Activated T-cell treated with anti-CD3 and anti-CD28 coated beads, Interleukin-2, amount 50 U/mL, for 1 hour (primary cell): ENCODE data around the gene PNMA6A.
"Not testable (repeated sequence)": the region's sequence is repeated elsewhere in the genome, so short reads cannot be mapped to it uniquely, and the experiment has no call there.

Experiments used
- DNase-seq: peaks from one replicate; pipeline ENCODE4 v3.0.0-alpha.2; 2020

The PNMA6A gene

GRCh38 chrX:153077437-153078135 is 5.3 kb downstream of the PNMA6A start:
- DNase-seq: not testable (repeated sequence)

DNA sequence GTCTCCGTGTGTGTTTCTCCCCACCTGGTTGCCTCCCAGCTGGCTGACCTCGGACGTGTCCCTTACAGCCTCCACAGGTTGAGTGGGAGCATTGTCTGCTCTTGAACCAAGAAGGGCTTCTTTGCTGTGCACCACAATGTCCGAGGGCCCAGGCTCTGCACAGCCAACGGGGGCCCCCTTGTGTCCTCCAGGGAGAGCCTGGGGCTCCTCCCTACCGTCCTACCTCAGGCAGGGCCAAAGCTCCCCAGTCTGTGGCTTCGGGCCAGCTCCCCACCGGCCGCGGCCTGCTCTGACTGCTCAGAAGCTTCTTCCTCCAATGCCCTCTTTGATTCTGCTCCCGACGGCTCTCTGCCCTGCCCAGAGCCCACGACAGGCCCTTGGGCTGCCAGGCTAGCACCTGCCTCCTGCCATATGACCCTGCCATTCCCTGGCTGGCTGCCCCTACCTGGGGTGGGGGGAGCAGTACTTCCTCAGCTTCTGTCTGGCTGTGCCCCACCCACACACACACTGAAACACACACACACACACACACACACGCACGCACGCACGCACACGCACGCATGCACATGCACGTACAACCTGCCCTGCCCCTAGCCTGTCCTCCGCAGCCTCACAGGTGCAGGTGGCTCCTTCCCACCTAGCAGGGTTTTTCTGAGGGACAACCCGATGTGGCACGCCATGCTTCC is 11.1 kb downstream of the PNMA6A start:
- DNase-seq: not testable (repeated sequence)

DNA sequence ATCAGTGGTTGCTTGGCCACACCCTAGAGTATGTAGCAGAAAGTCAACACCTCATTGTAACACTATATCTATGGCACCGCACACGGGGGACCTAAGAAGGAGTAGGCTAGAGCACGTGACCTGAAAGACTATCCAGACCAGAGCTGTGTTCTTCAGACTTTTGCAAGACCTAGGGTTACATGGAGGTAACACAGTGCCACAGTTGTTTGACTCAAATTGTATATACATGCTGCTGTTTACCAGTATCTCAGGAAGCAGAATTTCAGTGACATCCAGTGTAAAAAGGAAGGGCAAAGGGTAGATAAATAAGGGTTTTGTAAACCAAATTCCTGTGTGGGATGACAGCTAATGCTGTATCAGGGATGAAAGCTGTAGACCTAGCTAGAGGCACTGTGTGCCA is 30.2 kb downstream of the PNMA6A start:
- no peak for DNase-seq

- not testable (repeated sequence) for DNase-seq
Observed at GRCh38 chrX:153104959-153105358, 32.7 kb downstream of the PNMA6A start.

DNA sequence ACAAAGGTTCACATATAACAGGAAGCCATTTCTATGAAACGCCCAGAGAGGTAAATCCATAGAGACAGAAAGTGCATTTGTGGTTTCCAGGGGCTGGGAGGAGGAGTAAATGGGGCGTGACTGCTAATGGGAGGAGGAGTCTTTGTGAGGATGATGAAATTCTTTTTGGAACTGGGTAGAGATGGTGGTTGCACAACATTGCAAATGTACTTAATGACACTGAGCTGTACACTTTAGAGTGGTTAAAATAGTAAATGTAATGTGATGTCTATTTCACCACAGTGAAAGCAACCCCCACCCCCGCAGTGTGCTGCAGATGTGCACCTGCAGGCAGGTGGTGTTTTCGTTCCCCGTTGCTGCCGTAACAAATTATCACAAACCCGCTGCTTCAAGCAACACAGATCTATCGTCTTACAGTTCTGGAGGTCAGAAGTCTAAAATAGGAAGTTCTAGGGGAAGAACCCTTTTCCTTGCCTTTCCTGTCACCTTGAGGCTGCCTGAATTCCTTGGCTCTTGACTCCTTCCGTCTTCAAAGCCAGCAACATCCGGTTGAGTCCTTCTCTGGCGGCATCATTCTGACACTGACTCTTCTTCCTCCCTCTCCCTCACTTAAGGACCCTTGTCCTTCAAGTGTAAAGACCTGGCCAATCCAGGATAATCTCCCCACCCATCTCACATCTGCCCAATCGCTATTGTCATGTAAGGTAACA is 34.0 kb downstream of the PNMA6A start:
- DNase-seq: not testable (repeated sequence)

DNA sequence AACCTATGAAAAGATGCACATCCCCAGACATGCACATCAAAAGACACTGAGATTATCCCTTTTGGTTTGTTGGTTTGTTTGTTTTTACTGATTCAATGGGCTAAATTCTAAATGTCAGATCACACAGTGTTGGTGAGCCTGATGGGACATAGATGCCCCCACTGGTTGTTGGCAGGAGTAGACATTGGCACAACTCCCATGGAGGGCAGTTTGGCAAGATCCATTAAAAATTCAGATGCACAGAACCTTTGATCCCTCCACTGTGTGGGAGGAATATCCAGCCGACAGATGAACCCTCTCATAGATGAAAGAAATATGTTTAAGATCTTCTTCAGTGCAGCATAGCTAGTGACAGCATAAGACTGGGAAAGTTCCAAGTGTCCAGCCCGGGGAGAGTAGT is 38.5 kb downstream of the PNMA6A start:
- not testable (repeated sequence) for DNase-seq

GRCh38 chrX:153113851-153114250 is 41.6 kb downstream of the PNMA6A start:
- DNase-seq: not testable (repeated sequence)

DNA sequence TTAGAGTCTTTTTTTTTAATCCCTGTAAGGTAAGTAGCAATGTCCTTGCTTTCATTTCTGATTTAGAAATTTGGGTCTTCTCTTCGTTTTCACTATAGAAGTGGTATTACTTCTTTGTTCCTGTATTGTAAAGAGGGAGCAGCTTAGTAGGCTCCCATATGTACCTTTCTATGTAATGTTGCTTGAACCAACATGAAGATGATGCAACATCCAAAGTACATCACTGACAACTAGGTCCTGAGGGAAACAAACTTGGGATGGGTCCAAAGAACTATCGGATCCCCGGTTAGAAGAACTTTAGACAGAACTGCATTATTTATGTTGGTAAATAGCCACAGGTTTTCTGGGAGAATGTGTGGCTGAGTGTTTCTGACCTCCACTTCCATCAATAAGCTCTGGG is 45.5 kb downstream of the PNMA6A start:
- not testable (repeated sequence) for DNase-seq

- not testable (repeated sequence) for DNase-seq
Observed at GRCh38 chrX:153120230-153120629, 48.0 kb downstream of the PNMA6A start.

DNA sequence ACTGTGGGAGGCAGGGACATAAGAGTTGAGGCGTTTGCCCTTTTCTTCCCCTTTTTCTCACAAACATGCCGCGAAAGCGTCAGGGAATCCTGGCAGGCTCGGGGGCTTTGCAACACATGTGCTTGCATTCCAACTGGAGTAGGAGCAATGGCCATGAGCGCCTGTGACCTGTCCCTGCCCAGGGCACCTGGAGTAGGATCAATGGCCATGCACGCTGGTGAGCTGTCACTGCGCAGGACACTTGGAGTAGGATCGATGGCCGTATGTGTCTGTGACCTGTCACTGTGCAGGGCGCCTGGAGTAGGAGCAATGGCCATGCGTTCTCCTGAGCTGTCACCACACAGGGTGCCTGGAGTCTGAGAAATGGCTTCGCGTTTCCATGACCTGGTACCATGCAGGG is 51.2 kb downstream of the PNMA6A start:
- DNase-seq: not testable (repeated sequence)
